Natural killer cell (primary cell): ENCODE data around the gene BAIAP3. TPM values are rescaled to one million over a fixed set of nuclear protein-coding genes. Genes with fewer than 3 reads are reported as not detected.
"Not testable (repeated sequence)": the region's sequence is repeated elsewhere in the genome, so short reads cannot be mapped to it uniquely, and the experiment has no call there.

Experiments
- ATAC-seq, 3 donors: fragments of 150-1000 bp in 2 of 3; fragments of 200-7000 bp in 1 of 3; cut with Tn5 transposase; 1 replicate in 1 of 3; 2 replicates in 2 of 3; pipeline ENCODE4 v1.10.0; 2021; ENCODE audit warnings: mild to moderate bottlenecking in 2 of 3, moderate library complexity in 2 of 3
- DNase-seq, 2 donors: peaks; one replicate each; pipeline versions ENCODE4 v3.0.0 to v3.0.0-alpha.2; 2013 to 2021; ENCODE audit warnings: mixed read lengths in 1 of 2
- H3K27ac ChIP-seq: one replicate; pipeline ENCODE4 v1.5.1; 2013; ENCODE audit warnings: mild to moderate bottlenecking, low read length
- H3K27me3 ChIP-seq: one replicate; pipeline ENCODE4 v1.6.1; 2013; ENCODE audit warnings: low read length; ENCODE audit not compliant: control insufficient read depth, insufficient read depth
- H3K36me3 ChIP-seq: one replicate; pipeline ENCODE4 v1.6.1; 2013; ENCODE audit warnings: low read length; ENCODE audit not compliant: control insufficient read depth, insufficient read depth
- H3K4me1 ChIP-seq: one replicate; pipeline ENCODE4 v1.6.1; 2013; ENCODE audit warnings: low read length; ENCODE audit not compliant: control insufficient read depth, insufficient read depth
- H3K4me3 ChIP-seq: one replicate; pipeline ENCODE4 v1.5.1; 2013; ENCODE audit warnings: low read length
- H3K9me3 ChIP-seq: one replicate; pipeline ENCODE4 v1.6.1; 2013; ENCODE audit warnings: low read length; ENCODE audit not compliant: control insufficient read depth, insufficient read depth
- H3K27ac Mint-ChIP-seq, 2 donors: one replicate each; pipeline ENCODE4 v1.8.0; 2022; ENCODE audit warnings: mild to moderate bottlenecking in 2 of 2, mixed read lengths in 2 of 2, moderate library complexity in 1 of 2
- H3K27me3 Mint-ChIP-seq, 2 donors: one replicate each; pipeline ENCODE4 v1.8.0; 2022; ENCODE audit warnings: low read depth in 2 of 2, mixed read lengths in 2 of 2
- H3K36me3 Mint-ChIP-seq: one replicate; pipeline ENCODE4 v1.8.0; 2022; ENCODE audit warnings: mixed read lengths
- H3K4me1 Mint-ChIP-seq, 2 donors: one replicate each; pipeline ENCODE4 v1.8.0; 2022; ENCODE audit warnings: mixed read lengths in 2 of 2
- H3K4me3 Mint-ChIP-seq: one replicate; pipeline ENCODE4 v1.8.0; 2022; ENCODE audit warnings: mild to moderate bottlenecking, moderate library complexity, mixed read lengths
- H3K9me3 Mint-ChIP-seq, 2 donors: one replicate each; pipeline ENCODE4 v1.8.0; 2022; ENCODE audit warnings: mixed read lengths in 2 of 2
- CTCF ChIP-seq: fragments of 200-600 bp; IDR thresholded peaks from one replicate; pipeline ENCODE4 v1.8.0; 2022; ENCODE audit warnings: antibody characterized with exemption
- WGBS: methylation state at CpG from one replicate; pipeline ENCODE4 v1.1.7; 2013; ENCODE audit warnings: missing lambda C conversion rate; ENCODE audit not compliant: insufficient coverage; 5-methylcytosine and 5-hydroxymethylcytosine counted together
- intact Hi-C: fragments of 100-400 bp; cut with micrococcal nuclease; formaldehyde crosslinking; loops from one replicate; pipeline ENCODE4 v1.14.2; 2022
- total RNA-seq, 4 donors: library from RNA; stranded (reverse); fragments of 120-200 nt in 1 of 4; gene quantifications; one replicate each; pipeline versions ENCODE4 v1.2.3 to v1.2.4, GENCODE V29; 2013 to 2022

Gene BAIAP3
- total RNA-seq, 3 donors from 2014 or later (not counting 1 experiment from before 2014, with no cell fraction given) = 17.7 to 21.7 (median 19.9) TPM

- no peak overlapping the region for H3K27ac Mint-ChIP-seq
- no peak overlapping the region for H3K4me3 Mint-ChIP-seq
- Histone ChIP-seq H3K4me3 (no peak overlapping the region), H3K36me3 (no peaks in the 10 kb centered on the region), H3K27me3 (peaks cover 2% of the 10 kb centered on the region), H3K4me1 (peaks cover under 1% of the 10 kb centered on the region), H3K27ac (no peak overlapping the region), H3K9me3 (no peaks in the 10 kb centered on the region)
- TF ChIP-seq CTCF = no peak
- intact Hi-C loops = no loop called here
- no peak for DNase-seq
- no peak for ATAC-seq
- H3K9me3 Mint-ChIP-seq = no peaks in the 10 kb centered on the region
- peaks cover 0 to 4% of the 10 kb centered on the region in 2 donors for H3K4me1 Mint-ChIP-seq
- H3K36me3 Mint-ChIP-seq = no peaks in the 10 kb centered on the region
- H3K27me3 Mint-ChIP-seq = peaks cover 29 to 30% of the 10 kb centered on the region in 2 donors
- 86% methylated on average over 5 of the region's 5 CpGs for WGBS
Measured at GRCh38 chr16:1295465-1295864, 38.0 kb upstream of the BAIAP3 start.

GRCh38 chr16:1296688-1297017 is 36.8 kb upstream of the BAIAP3 start:
- H3K9me3 ChIP-seq, intact Hi-C loops, H3K27ac ChIP-seq, H3K9me3 Mint-ChIP-seq, H3K27me3 ChIP-seq, DNase-seq, ATAC-seq, H3K27ac Mint-ChIP-seq, H3K36me3 Mint-ChIP-seq, H3K4me3 ChIP-seq, H3K36me3 ChIP-seq, H3K4me3 Mint-ChIP-seq, H3K4me1 Mint-ChIP-seq: not testable (repeated sequence)
- H3K4me1 ChIP-seq = peaks cover 10% of the 10 kb centered on the region
- H3K27me3 Mint-ChIP-seq = peaks cover 26% of the 10 kb centered on the region in 2 donors
- 86% methylated on average over 8 of the region's 8 CpGs for WGBS

GRCh38 chr16:1297018-1297696 is 36.3 kb upstream of the BAIAP3 start:
- no peak overlapping the region for H3K4me3 Mint-ChIP-seq
- ATAC-seq (no peak), DNase-seq (no peak)
- intact Hi-C loops = no loop called here
- 37% methylated on average over 5 of the region's 6 CpGs for WGBS
- peaks cover 10% of the 10 kb centered on the region for H3K4me1 ChIP-seq
- no peaks in the 10 kb centered on the region for H3K36me3 ChIP-seq
- no peaks in the 10 kb centered on the region for H3K9me3 ChIP-seq
- H3K27ac ChIP-seq = no peak overlapping the region
- no peak overlapping the region for H3K27ac Mint-ChIP-seq
- no peak for TF ChIP-seq CTCF
- no peak overlapping the region for H3K4me3 ChIP-seq
- no peaks in the 10 kb centered on the region for H3K9me3 Mint-ChIP-seq
- H3K4me1 Mint-ChIP-seq = peaks cover 4 to 12% of the 10 kb centered on the region in 2 donors
- H3K36me3 Mint-ChIP-seq = no peaks in the 10 kb centered on the region
- peaks cover 5% of the 10 kb centered on the region for H3K27me3 ChIP-seq
- peaks cover 22% of the 10 kb centered on the region in 2 donors for H3K27me3 Mint-ChIP-seq

GRCh38 chr16:1298406-1298805 is 35.0 kb upstream of the BAIAP3 start:
- no peak for ATAC-seq
- no peak for DNase-seq
- 96% methylated on average over 14 of the region's 14 CpGs for WGBS
- H3K9me3 ChIP-seq = no peaks in the 10 kb centered on the region
- peaks cover 3% of the 10 kb centered on the region for H3K27me3 ChIP-seq
- H3K36me3 ChIP-seq = no peaks in the 10 kb centered on the region
- H3K4me1 ChIP-seq = peaks cover 11% of the 10 kb centered on the region
- H3K27ac Mint-ChIP-seq = no peak overlapping the region
- no peak overlapping the region for H3K27ac ChIP-seq
- peaks cover 18 to 19% of the 10 kb centered on the region in 2 donors for H3K27me3 Mint-ChIP-seq
- H3K9me3 Mint-ChIP-seq = no peaks in the 10 kb centered on the region
- H3K36me3 Mint-ChIP-seq = no peaks in the 10 kb centered on the region
- H3K4me3 Mint-ChIP-seq = no peak overlapping the region
- no peak for TF ChIP-seq CTCF
- H3K4me1 Mint-ChIP-seq = peaks cover 4 to 12% of the 10 kb centered on the region in 2 donors
- no peak overlapping the region for H3K4me3 ChIP-seq
- intact Hi-C loops = no loop called here
